NCI-H526 (cell line): ENCODE measurements around the gene KCNJ6.

ENCODE experiments used
- DNase-seq, 2 experiments: peaks; one replicate each; lab custom pipeline; 2025; lab: John Stamatoyannopoulos, UW

The KCNJ6 gene

DNA sequence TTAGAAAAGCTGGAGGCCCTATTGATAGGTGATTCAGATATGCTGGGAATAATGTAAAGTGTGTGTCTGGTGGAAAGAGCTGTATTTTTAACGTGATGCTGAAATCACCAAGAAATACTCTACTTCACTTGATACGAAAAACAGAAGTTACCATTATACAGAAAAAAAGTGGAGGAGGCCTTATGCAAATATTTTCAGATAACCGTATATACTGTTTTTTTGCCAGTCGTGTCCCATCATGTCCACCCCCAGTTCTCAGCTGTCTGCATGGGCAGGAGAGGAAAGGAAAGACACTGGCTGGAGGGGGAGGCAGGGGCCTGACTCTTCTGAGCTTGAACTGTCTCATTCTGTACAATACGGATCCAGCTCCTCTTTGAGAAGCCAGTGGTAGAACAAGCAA lies 51.1 kb downstream of the KCNJ6 start:
- DNase-seq, result peak in 1 of 2 experiments; percentile 1

DNA sequence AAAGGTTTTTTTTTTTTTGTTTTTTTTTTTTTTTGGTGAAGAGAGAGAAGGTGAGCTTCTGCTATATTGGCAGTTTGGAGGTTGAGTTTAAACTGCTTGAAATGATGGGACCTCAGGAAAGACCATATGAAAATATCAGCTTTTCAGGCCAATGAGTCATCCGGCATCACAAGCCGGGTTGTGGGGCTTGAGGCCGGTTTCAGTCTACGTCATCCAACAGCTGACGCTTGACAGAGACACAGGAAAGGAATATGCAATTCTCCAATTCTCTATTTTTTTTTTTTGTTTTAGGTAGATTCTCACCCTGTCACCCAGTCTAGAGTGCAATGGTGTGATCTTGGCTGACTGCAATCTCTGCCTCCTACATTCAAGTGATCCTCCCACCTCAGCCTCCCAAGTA lies 52.4 kb downstream of the KCNJ6 start:
- no peak for DNase-seq

DNA sequence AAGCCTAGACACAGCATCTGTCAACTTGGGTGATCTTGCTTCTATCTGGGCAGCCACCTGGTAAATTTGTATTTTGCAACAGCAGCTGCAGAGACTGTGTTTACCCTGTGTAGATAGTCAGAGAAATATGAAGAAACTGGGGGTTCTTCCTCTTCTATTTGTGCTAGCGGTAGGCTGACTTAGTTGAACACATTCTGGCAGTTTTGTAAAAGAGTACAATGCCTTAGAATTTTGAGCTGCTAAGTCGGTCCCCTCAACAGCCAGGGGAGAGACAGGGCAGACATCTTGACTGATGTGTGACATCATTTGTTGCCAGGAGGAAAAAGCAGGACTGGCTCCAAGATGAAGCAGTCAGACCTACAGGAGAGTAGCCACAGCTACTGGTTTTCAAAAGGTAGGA lies 53.7 kb downstream of the KCNJ6 start:
- peak; percentile 62 to 78 for DNase-seq

DNA sequence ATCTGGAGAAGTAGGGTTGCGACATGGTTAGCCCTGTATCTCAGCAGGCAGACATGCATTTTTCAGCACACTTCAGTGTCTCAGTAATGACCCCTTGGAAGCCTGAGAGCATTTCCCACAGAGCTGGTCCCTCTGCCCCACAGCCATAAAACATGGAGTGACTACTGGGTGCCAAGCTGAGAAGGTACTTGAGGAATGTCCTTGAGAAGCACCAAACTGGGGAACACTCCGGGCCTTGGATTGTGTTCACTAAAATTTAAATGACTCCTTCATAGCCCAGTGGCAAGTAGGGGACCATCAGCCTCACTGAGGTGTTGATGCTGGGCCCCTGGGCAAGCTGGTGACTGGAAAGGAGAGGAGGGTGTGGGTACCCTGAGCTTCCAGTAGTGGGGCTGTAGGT lies 54.7 kb downstream of the KCNJ6 start:
- DNase-seq, result no peak

DNA sequence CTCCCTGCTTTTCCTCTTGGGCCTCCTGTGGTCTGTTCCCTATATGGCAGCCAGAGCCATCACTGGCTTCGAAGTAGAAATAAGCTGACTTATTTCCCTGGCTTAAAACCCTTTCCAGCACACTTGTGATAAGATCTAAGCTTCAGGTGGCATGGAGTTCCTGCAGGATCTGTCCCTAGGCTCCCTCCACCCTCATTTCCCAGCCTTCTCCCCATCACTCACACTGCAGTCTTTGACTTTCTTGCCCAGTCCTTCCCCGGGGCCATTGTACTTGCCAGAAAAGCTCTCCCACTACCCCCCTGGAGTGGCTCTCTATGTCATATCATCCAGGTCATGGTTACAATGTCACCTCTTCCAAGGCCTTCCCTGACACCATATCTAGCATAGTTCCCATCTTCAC lies 55.8 kb downstream of the KCNJ6 start:
- no peak for DNase-seq

DNA sequence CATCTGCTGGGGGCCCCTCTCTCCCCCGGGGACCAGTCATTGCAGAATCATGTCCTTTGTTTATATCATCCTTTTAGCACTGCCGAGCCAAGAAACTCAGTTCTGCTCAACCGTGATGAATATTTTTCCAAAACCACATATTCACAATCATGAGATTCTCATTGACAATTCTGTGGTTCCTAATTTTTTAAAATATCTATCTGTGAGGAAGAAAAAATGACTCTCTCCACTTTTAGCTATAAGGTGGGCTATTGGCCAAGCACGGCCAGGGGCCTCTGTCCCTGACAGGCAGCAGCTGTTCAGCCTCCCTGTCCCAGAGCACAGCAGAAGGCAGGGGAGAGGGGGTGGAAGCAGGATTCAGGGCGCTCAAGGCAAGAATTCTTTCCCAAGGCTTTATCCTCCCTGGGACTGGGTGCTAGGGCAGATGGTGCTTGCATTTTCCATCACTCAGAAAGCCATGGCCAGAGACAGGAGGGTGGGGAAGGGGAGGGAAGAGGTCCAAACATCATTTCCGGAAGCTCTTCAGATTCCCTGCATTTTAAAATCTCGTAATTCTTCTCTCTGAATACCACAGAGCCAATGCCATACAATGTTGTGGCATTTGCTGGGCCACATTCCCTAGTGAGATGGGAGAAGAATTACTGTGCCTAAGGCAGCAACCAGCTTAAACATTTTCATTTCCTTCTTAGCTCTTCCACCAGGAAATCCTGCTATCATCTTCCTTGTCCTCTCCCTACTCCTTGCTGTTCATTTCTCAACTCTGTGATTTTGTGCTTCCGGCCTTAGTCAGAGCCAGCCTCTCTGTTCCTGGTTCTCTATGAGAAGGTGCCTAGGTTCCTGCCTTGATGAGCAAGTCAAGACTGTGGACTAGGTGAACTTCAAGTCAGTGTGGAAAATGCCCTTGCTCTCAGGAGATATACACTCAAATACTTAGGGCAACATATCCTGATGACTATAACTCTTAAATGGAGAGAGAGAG lies 60.3 kb downstream of the KCNJ6 start:
- no peak for DNase-seq

DNA sequence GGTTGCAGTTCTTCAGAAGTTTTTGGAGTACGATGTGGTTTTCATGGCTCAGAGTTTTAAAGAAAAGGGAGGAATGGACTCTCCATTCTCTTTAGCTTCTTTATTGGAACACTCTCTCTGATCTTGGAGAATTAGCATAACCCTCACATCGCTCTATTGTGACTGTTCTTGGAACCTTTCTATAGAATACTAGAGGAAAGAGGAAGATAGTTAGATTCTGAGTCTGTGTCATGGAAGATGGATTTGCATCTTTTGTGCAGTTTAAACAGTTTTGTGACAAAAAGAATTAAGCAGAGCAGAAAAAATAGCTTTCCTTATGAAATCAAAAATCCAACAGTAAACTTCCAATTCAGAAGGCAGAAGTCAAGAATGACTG lies 61.0 kb downstream of the KCNJ6 start:
- DNase-seq, result no peak

DNA sequence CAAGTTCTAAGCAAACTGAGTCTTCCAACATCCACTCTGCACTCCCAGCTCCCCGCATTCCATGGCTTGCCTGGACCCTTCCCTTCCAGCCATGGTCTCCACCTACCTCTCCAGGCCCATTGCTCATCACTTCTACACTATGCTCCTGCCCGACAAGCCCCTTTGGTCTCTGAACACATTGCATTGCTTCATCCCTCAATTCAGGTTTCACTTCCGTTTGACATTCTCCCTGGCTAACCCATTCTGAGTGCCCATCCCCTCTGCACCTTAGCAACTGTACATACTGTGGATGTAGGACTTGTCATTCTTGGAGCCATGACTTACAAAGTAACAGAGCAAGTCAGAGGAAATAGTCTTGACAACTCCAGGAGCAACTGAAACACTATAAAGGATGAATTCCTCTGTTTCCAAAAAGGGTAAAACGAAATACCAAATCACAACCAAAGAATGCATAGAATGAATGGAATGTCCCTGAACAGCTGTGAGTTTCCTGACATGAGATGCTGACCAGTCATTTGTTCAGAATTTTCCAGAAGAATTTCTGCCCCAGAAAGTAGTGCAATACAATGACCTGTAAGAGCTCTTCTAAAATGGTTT lies 66.7 kb downstream of the KCNJ6 start:
- no peak for DNase-seq

DNA sequence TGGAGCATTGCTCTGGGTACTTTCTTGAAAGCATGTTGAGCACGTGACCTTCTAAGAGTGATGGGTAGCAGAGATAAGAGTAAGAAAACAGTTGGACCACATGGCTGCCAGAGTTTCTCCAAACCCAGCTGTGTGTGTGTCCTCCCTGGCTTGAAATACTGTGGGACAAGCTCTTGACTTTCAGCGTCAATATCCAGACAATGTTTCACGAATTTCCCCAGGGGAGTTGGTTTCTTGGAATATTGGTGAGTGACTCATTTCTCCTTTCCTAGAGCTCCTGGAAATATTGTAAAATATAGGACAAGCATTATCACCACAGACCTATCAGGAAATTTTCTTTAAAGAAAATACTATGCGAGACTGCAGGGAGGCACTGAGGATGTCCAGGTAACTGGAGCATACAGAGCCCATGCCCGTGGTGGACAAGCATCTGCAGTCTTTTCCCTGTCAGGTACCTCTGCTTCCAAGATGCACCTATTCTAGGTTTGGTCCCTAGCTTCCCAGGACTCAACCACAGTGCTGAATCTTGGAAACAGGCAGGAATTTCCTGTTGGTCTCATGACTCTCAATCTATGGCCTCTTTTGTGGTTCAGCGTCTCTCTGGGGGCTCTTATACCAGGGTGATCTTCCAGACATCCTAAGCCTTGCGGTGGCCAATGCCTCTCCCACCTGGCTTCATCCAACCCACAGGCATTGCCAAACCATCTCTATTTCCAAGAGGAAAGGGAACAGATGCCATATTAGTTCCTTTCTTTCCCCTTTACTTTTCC lies 67.4 kb downstream of the KCNJ6 start:
- no peak for DNase-seq

DNA sequence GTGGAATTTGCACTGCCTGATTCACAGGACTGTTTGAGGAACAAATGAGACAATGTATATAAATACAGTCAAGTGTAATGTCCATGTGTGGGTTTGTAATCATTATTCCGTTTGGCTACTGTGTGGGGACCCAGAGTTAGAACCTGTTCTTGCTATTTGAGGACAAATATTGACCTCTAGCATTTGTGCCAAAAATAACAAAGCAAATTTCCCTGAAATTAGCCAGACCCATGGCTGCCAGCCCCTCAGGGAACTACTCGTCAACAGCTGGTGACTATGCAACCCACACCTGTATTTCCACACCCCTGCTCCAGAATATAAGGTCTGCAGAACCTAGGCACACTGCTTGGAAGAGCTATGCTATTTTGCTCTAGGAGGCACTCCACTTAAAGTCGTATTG lies 70.7 kb downstream of the KCNJ6 start:
- no peak for DNase-seq

DNA sequence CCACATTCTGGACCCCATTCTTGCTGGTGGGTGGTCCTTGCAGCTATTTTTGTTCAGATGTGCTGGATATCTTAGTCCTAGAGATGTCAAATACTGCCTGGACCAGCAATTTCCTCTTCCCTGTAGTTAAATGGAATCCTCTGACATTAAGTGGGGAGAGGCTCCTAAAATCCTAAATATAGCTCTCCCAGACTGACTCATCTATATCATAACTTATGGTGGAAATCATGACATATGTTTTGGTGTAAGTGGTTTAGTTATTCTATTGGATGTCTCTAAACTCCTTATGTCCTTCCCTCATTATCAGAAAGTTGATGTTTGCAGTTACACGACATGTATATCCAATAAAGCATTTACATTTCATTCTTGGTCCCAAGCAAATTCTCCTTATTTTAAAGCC lies 73.1 kb downstream of the KCNJ6 start:
- DNase-seq, result no peak

DNA sequence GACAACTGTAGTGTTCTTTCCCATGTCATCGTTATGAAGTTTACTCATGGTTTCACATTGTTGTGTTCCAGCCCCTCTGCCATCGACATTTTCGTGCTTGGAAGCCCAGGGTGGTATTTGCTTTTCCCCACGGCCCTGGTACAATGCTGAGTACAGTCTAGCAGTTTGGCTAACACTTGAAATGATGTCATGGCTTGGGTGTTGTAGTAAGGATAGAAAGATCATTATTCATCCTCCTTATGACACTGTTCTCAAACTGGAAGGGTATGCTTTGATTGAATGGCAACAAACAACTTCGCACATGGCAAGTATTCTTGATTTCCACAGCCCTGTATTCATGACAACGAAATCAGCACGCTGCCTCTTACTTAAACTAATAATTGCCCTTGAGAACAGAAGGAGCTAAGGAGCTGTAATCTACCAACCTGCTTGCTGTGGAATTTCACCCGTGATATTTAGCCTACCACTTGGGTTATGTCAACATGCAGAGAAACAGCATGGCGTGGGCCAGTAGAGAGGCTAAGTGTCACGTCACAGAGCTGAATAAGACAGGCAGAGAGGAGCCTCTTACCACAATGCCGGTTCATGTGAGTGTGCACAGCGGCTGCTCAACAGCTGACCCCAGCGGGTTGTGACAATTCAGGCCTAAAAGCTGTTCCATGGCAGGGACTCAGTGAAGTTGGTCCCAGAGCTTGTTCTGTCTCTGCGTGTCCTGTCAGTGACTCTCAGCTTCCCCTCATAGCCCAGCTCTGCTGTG lies 73.9 kb downstream of the KCNJ6 start:
- DNase-seq, result no peak

DNA sequence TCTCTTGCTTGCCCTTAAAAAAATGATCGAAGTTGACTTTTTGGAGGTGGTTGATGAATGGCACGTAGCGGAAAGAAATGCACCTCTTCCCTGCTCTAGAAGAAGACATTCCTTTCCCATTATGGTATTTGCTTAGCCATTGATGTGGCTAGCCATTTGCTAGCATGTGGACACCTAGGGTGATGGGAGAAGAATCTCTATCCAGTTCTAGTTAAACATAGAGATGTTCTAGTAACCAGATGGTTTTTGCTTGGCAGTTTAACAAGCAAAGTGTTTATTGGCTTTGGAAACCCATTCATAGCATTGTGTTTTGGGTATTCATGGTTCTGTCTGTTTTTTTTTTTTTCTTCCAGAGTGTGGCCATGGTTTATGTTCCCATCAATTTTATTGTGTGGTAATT lies 78.9 kb downstream of the KCNJ6 start:
- no peak for DNase-seq

DNA sequence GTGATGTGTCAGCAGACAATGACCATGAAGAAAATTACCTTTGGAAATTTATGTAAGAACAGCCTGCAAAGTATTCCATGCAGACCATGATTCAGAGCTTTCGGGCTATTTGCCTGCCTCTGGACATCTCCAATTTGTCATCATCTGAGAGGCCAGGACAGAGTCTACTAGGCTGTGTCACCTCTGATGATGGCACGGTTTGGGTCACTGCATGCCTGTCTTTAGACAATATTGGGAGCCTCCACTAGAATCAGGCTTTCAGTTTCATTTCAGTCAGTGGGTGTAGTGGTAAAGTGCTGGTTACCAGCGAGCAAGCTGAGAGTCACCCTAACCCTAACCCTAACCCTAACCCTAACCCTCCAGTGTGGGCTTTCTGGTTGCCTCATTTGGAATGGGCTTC lies 80.8 kb downstream of the KCNJ6 start:
- peak in 1 of 2 experiments; percentile 63 for DNase-seq

DNA sequence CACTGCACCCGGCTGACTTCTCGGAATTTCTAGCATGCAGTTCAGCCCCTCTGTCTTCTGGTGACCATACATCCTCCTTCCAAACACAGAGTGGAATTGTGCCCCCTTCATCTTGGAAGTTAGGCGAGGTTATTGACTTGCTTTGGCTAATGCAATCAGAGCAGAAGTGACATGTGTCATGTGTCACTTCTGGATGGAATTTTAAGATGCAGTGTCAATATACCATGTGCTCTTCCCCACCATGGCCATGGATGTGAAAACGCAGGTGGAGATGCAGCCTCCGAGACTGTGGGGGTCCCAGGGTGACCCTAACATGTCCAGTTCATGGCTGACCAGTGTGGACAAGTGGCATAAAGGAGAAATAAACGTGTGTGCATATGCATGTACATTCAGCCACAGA lies 83.0 kb downstream of the KCNJ6 start:
- DNase-seq, result no peak

DNA sequence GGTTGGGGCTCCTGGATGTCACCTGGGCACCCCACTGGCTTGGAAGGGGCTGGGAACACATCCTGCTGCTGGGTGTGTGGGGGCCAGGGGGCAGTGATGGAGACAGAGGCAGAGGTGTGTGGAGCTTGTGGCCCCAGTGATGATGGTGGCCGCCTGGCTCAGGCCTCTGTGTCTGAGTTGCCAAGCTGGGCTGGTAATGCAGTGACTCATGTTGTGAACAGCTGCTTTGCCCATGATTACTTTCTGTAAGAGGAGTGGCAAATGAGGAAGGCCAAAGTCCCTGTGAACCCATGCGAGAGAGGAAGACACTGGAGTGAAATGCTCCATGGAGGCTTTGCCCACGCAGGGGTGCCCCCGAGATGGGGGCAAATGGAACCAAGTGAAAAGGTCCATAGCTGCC lies 86.8 kb downstream of the KCNJ6 start:
- DNase-seq, result peak in 1 of 2 experiments; percentile 26

DNA sequence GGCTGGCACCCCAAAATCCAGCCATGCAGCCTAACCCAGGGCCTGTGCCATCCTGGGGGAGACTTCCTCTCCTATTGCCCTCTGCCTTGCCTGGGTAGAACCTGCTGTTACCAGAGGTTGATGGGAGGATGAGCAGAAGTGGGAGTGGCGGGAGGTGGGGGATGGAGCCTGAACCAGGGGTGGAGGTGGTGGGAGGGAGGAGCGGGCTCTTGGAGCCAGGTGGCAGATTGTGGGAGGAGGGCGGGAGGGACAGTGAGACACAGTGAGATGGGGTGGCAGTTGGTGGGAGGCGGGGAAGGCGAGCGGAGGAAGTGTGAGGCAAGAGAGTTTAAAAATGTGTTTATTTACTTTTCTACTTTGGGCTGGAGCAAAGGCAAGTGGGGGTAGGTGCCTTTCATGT lies 87.3 kb downstream of the KCNJ6 start:
- DNase-seq, result peak; percentile 13 to 59

DNA sequence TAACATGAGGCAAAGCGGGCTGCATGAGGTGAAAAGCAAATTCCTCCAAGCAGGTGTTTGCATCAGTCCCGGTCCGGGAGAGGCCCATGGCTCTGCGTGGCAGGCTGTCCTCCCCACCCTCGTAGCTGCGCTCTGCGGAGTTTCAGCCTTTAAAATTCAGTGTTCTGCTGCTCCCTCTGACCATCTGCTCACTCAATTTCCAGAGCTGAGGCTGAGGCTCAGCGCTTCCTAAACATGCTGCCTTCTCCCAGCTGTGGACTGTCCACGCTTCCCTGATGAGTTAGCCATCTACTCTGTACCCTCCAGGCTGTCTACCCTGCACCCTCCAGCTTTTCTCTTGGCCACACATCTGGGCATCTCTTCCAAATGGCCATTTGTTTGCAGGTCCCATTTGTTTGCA lies 87.7 kb downstream of the KCNJ6 start:
- peak in 1 of 2 experiments; percentile 30 for DNase-seq

DNA sequence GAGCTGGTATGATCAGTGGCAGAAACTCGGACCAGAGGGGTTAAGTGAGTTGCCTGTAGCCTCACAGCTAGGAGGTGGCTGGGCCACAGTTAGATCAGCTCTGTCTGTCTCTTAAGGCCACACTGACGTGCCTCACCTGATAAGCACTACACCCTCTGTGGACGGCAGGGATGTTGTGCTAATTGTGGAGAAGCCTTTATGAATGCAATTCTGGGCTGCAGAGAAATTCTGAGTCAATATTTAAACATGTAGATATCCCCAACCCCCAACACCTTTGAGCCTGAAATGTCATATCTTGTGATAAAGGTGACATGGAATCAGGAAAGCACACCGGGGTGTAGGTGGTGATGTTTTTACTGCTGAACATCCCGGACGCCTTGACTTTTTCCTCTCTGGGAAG lies 88.3 kb downstream of the KCNJ6 start:
- DNase-seq, result peak in 1 of 2 experiments; percentile 43

DNA sequence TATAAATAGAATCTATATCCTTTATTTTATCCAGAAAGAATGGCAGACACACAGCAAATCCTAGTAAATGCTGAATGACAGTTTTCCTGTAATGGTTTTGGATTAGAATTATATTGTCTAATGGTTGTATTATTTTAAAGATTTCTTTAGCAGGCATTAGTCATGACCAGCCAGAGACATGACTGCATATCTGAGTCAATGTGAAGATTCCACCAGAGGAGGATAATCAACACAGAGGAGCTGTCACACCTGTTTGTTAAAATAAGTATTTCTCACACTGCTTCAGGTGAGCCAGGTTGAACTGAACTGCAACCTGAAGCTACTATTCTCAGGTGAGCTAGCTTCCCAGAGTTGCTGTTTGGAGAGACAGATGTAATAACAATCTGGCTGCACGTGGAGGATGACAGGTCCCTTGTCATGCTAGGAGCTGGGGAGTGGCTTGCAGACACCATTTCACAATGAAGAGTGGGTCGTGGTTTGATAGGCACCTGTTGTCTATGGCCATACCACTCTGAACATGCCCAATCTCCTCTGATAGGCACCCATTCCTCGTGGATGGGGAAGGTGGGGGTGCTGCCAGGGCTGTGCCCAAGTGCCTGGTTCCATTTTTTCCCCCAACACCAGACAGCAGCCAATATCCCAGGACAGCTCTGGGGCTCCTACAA lies 94.3 kb downstream of the KCNJ6 start:
- no peak for DNase-seq

DNA sequence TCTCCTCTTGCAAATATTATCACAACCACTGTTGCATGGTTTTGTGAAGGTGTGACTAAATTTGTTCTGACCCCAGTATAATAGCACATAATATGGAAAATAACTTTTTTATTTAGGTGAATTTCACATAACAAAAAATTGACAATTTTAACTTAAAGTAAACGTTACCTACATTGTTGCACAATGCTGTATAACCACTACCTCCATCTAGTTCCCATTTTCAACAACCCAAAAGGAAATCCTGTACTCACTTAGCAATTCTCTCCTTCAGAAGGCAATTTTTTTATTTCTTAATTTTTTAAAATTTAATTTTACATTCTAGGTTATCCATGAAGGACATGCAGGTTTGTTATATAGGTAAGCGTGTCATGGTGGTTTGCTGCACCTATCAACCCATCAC lies 95.2 kb downstream of the KCNJ6 start:
- DNase-seq, result no peak
